HG03457 (cell line): Measurements from ENCODE around the gene ZC3H8.
A peak's percentile ranks its signal among the peaks of the same experiment; 100 is the strongest.
"Not testable (repeated sequence)": the region's sequence is repeated elsewhere in the genome, so short reads cannot be mapped to it uniquely, and the experiment has no call there.

ENCODE experiments used
- ATAC-seq: cut with Tn5 transposase; IDR thresholded peaks from one replicate; pipeline ENCODE4 v1.9.1; 2021; ENCODE audit warnings: moderate number of reproducible peaks; ENCODE audit not compliant: unreplicated experiment

Gene ZC3H8

GRCh38 chr2:112254466-112255240, at the start of gene ZC3H8:
TSS of gene ZC3H8 (minus strand) at chr2:112255042. CDS start at chr2:112254981, 61 bp downstream.
- ATAC-seq = peak; percentile 81

- no peak for ATAC-seq
Observed at GRCh38 chr2:112304298-112304941, 49.6 kb upstream of the ZC3H8 start.

GRCh38 chr2:112301973-112302372, 47.1 kb upstream of the ZC3H8 start:
- ATAC-seq = no peak

GRCh38 chr2:112301171-112301584, 46.3 kb upstream of the ZC3H8 start:
- ATAC-seq = no peak

- ATAC-seq = no peak
Observed at GRCh38 chr2:112296407-112296806, 41.6 kb upstream of the ZC3H8 start.

GRCh38 chr2:112295407-112296078, 40.7 kb upstream of the ZC3H8 start:
- ATAC-seq = no peak

GRCh38 chr2:112293636-112294401, 39.0 kb upstream of the ZC3H8 start:
- ATAC-seq = no peak

- ATAC-seq = no peak
Observed at GRCh38 chr2:112290648-112291047, 35.8 kb upstream of the ZC3H8 start.

GRCh38 chr2:112290088-112290487, 35.2 kb upstream of the ZC3H8 start:
- no peak for ATAC-seq

- not testable (repeated sequence) for ATAC-seq
Observed at GRCh38 chr2:112283535-112283934, 28.7 kb upstream of the ZC3H8 start.

- not testable (repeated sequence) for ATAC-seq
Observed at GRCh38 chr2:112282066-112282465, 27.2 kb upstream of the ZC3H8 start.

GRCh38 chr2:112277596-112278220, 22.9 kb upstream of the ZC3H8 start:
- ATAC-seq = no peak

- ATAC-seq = no peak
Observed at GRCh38 chr2:112276954-112277353, 22.1 kb upstream of the ZC3H8 start.

GRCh38 chr2:112275887-112276773, 21.3 kb upstream of the ZC3H8 start:
- peak; percentile 33 for ATAC-seq

GRCh38 chr2:112275311-112275886, 20.6 kb upstream of the ZC3H8 start, which contains the start of gene ZC3H6:
TSS of gene ZC3H6 (plus strand) at chr2:112275597. CDS start at chr2:112275995, 398 bp downstream.
- ATAC-seq = peak; percentile 91

- ATAC-seq = no peak
Observed at GRCh38 chr2:112273349-112273748, 18.5 kb upstream of the ZC3H8 start.

- ATAC-seq = no peak
Observed at GRCh38 chr2:112272669-112273068, 17.8 kb upstream of the ZC3H8 start.

GRCh38 chr2:112268547-112268946, 13.7 kb upstream of the ZC3H8 start:
- ATAC-seq = no peak

GRCh38 chr2:112262876-112263275, 8.0 kb upstream of the ZC3H8 start:
- ATAC-seq = no peak
